ENCODE results near the gene SNAP29.

SNAP29 gene

GRCh38 chr22:20903093-20903492 is 44.3 kb downstream of the SNAP29 start:
- no peak for TF ChIP-seq EZH2phosphoT487 (IDR thresholded peaks at IDR 0.05; ENCODE audit: borderline replicate concordance)
- TF ChIP-seq CTCF (conservative IDR thresholded peaks at IDR 0.05; ENCODE audit: low read length) = no peak
- H3K4me3 ChIP-seq (ENCODE audit: low read length, poor library complexity, severe bottlenecking) = no peak overlapping the region
- no peaks in the 10 kb centered on the region for H3K36me3 ChIP-seq (ENCODE audit: insufficient read depth, low read length)
- no peaks in the 10 kb centered on the region for H3K9me2 ChIP-seq (replicated peaks; ENCODE audit: low read depth, low read length)
- no peaks in the 10 kb centered on the region for H3K27me3 ChIP-seq (ENCODE audit: insufficient read depth, low read length, poor library complexity, severe bottlenecking)
- no peak overlapping the region for H3K9ac ChIP-seq (ENCODE audit: low read depth, low read length, poor library complexity, severe bottlenecking)
- H3K9me3 ChIP-seq (ENCODE audit: insufficient read depth, low read depth, low read length) = no peaks in the 10 kb centered on the region
- H3K4me2 ChIP-seq (ENCODE audit: low read depth, low read length, poor library complexity, severe bottlenecking) = no peak overlapping the region
- no peaks in the 10 kb centered on the region for H4K20me1 ChIP-seq (ENCODE audit: insufficient read depth, low read length, poor library complexity, severe bottlenecking)
- H3K79me2 ChIP-seq (ENCODE audit: insufficient read depth, low read length) = no peaks in the 10 kb centered on the region
- H2AFZ ChIP-seq (ENCODE audit: low read length) = no peak overlapping the region
- H3F3A ChIP-seq (ENCODE audit: low read depth) = no peaks in the 10 kb centered on the region
- H3K4me1 ChIP-seq (ENCODE audit: insufficient read depth, low read length, poor library complexity, severe bottlenecking) = no peaks in the 10 kb centered on the region

GRCh38 chr22:20904008-20904979 is 45.5 kb downstream of the SNAP29 start:
- Histone ChIP-seq H3K9me2 (replicated peaks; ENCODE audit: low read depth, low read length) (no peaks in the 10 kb centered on the region), H3K9ac (ENCODE audit: low read depth, low read length, poor library complexity, severe bottlenecking) (no peak overlapping the region), H3K4me3 (ENCODE audit: low read length, poor library complexity, severe bottlenecking) (no peak overlapping the region), H3K36me3 (ENCODE audit: insufficient read depth, low read length) (no peaks in the 10 kb centered on the region), H3K4me2 (ENCODE audit: low read depth, low read length, poor library complexity, severe bottlenecking) (no peak overlapping the region), H3F3A (ENCODE audit: low read depth) (no peaks in the 10 kb centered on the region), H3K27me3 (ENCODE audit: insufficient read depth, low read length, poor library complexity, severe bottlenecking) (no peaks in the 10 kb centered on the region), H3K4me1 (ENCODE audit: insufficient read depth, low read length, poor library complexity, severe bottlenecking) (no peaks in the 10 kb centered on the region), H3K9me3 (ENCODE audit: insufficient read depth, low read depth, low read length) (no peaks in the 10 kb centered on the region), H4K20me1 (ENCODE audit: insufficient read depth, low read length, poor library complexity, severe bottlenecking) (no peaks in the 10 kb centered on the region), H3K79me2 (ENCODE audit: insufficient read depth, low read length) (no peaks in the 10 kb centered on the region), H2AFZ (ENCODE audit: low read length) (no peak overlapping the region)
- TF ChIP-seq CTCF (conservative IDR thresholded peaks at IDR 0.05; ENCODE audit: low read length) (no peak), EZH2phosphoT487 (IDR thresholded peaks at IDR 0.05; ENCODE audit: borderline replicate concordance) (no peak)

- Histone ChIP-seq H3K9me3 (ENCODE audit: insufficient read depth, low read depth, low read length) (no peaks in the 10 kb centered on the region), H3K27me3 (ENCODE audit: insufficient read depth, low read length, poor library complexity, severe bottlenecking) (no peaks in the 10 kb centered on the region), H3F3A (ENCODE audit: low read depth) (no peaks in the 10 kb centered on the region), H2AFZ (ENCODE audit: low read length) (no peak overlapping the region), H3K4me3 (ENCODE audit: low read length, poor library complexity, severe bottlenecking) (no peak overlapping the region), H3K36me3 (ENCODE audit: insufficient read depth, low read length) (no peaks in the 10 kb centered on the region), H3K4me1 (ENCODE audit: insufficient read depth, low read length, poor library complexity, severe bottlenecking) (no peaks in the 10 kb centered on the region), H3K4me2 (ENCODE audit: low read depth, low read length, poor library complexity, severe bottlenecking) (no peak overlapping the region), H4K20me1 (ENCODE audit: insufficient read depth, low read length, poor library complexity, severe bottlenecking) (no peaks in the 10 kb centered on the region), H3K9ac (ENCODE audit: low read depth, low read length, poor library complexity, severe bottlenecking) (no peak overlapping the region), H3K9me2 (replicated peaks; ENCODE audit: low read depth, low read length) (no peaks in the 10 kb centered on the region), H3K79me2 (ENCODE audit: insufficient read depth, low read length) (no peaks in the 10 kb centered on the region)
- TF ChIP-seq CTCF (conservative IDR thresholded peaks at IDR 0.05; ENCODE audit: low read length) (no peak), EZH2phosphoT487 (IDR thresholded peaks at IDR 0.05; ENCODE audit: borderline replicate concordance) (no peak)
These were observed 46.2 kb downstream of the SNAP29 start for GRCh38 chr22:20904980-20905355.

Measured in Loucy (cell line).